K562 (cell line): ENCODE results near the gene DDIT3. TPM values are rescaled to one million over a fixed set of nuclear protein-coding genes. Genes with fewer than 3 reads are reported as not detected.

Experiments
- PML ChIP-seq: IDR thresholded peaks from 2 replicates; pipeline ENCODE4 v1.6.1; 2012; ENCODE audit warnings: low read length, inconsistent platforms
- SREBF1 ChIP-seq: fragments of 150-350 bp; IDR thresholded peaks from 2 replicates; pipeline ENCODE4 v1.6.1; 2014; ENCODE audit warnings: antibody characterized with exemption, low read depth, low read length, borderline replicate concordance
- TARDBP ChIP-seq: fragments of 450-650 bp; IDR thresholded peaks from 2 replicates; pipeline ENCODE4 v1.6.1; 2016
- polyA plus RNA-seq, 8 experiments: library from polyadenylated mRNA; depleted of rRNA in 4 of 8; stranded (reverse) in 5 of 8; unstranded in 3 of 8; fragments of >200 nt; fragmentation: Nextera tagmentation in 2 of 8; fragmentation: Illumina TruSeq in 1 of 8; extraction: Ambion mirVana in 2 of 8; extraction: Trizol in 1 of 8; gene quantifications; 2 replicates each; pipeline versions ENCODE4 v1.2.1 to v1.2.3, GENCODE V29; 2011 to 2014; ENCODE audit warnings: inconsistent platforms in 1 of 8, missing spikeins in 1 of 8
- total RNA-seq, 7 experiments: library from RNA; depleted of rRNA in 6 of 7; stranded (reverse); fragments of >200 nt in 6 of 7; fragmentation: Illumina TruSeq in 2 of 7; extraction: Trizol in 2 of 7; gene quantifications; 2 replicates each; pipeline versions ENCODE4 v1.2.1 to v1.2.3, GENCODE V29; 2011 to 2021; ENCODE audit warnings: low replicate concordance in 1 of 7
- TF ChIP-seq, protein P1 (sequence below): sonication (generic); formaldehyde crosslinking; IDR thresholded peaks from 2 replicates; pipeline ENCODE4 v1.8.0; 2022; ENCODE audit warnings: mild to moderate bottlenecking, missing genetic modification reagents
- TF ChIP-seq, protein P2 (sequence below): fragments of 250-450 bp; sonication (Bioruptor Pico); IDR thresholded peaks from 2 replicates; pipeline ENCODE4 v1.4.0; 2020; ENCODE audit warnings: mild to moderate bottlenecking, moderate library complexity, borderline replicate concordance
- TF ChIP-seq, protein P3 (sequence below), 3 experiments: fragments of 200-800 bp in 1 of 3; sonication (Bioruptor generic) in 1 of 3; sonication (generic) in 1 of 3; formaldehyde crosslinking in 1 of 3; IDR thresholded peaks; 2 replicates each; pipeline versions ENCODE4 v1.6.1 to v1.8.0; 2016 to 2022; ENCODE audit warnings: mild to moderate bottlenecking in 2 of 3, missing compliant biosample characterization in 2 of 3, missing genetic modification characterization in 2 of 3, missing genetic modification reagents in 1 of 3

The DDIT3 gene
- total and polyA plus RNA-seq, 9 of the 15 experiments (the other 6 are each of a cell fraction or from before 2014, with no cell fraction given) = 59.1 to 272 (median 89.9) TPM

DNA sequence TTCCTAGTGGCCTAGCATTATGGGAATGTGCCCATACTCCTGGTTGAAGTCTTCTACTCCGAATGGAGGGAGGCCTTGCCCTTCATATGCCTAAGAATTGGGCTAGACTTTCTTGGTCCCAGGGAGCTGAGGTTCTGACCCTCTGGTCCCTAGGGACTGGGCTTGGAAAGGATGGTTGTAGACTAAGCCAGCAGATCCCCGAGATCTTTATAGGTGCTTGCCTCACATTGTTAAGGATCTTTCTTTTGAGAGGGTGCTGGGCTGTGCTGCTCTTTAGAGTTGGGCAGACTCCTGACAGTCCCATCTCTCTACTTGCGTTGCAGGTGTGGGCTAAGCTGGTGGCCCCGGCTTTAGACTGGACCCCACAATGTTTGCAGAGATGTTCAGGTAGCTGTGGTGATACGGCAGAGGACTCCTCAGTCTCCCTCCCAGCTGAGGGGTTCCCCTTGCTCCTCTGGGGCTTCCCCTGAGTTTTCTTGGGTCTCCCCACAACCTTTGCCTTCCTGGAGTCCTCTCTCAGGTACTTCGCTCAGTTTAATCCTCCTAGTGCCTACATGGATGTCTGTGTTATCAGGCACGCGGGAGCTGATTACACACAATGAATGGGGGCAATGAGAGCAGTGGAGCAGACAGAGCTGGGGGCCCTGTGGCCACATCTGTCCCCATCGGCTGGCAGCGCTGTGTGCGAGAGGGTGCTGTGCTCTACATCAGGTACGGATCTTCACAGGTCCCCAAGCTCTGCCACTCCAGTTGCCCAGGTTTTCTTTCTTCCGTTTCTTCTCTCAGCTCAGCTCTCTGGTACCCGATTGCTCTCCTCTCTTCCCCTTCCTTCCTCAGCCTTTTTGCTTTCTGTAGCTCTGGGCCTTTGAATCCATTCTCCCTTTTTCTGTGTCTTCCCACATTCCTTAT is 3.6 kb upstream of the DDIT3 start (continued):
- TF ChIP-seq, protein P1, sequence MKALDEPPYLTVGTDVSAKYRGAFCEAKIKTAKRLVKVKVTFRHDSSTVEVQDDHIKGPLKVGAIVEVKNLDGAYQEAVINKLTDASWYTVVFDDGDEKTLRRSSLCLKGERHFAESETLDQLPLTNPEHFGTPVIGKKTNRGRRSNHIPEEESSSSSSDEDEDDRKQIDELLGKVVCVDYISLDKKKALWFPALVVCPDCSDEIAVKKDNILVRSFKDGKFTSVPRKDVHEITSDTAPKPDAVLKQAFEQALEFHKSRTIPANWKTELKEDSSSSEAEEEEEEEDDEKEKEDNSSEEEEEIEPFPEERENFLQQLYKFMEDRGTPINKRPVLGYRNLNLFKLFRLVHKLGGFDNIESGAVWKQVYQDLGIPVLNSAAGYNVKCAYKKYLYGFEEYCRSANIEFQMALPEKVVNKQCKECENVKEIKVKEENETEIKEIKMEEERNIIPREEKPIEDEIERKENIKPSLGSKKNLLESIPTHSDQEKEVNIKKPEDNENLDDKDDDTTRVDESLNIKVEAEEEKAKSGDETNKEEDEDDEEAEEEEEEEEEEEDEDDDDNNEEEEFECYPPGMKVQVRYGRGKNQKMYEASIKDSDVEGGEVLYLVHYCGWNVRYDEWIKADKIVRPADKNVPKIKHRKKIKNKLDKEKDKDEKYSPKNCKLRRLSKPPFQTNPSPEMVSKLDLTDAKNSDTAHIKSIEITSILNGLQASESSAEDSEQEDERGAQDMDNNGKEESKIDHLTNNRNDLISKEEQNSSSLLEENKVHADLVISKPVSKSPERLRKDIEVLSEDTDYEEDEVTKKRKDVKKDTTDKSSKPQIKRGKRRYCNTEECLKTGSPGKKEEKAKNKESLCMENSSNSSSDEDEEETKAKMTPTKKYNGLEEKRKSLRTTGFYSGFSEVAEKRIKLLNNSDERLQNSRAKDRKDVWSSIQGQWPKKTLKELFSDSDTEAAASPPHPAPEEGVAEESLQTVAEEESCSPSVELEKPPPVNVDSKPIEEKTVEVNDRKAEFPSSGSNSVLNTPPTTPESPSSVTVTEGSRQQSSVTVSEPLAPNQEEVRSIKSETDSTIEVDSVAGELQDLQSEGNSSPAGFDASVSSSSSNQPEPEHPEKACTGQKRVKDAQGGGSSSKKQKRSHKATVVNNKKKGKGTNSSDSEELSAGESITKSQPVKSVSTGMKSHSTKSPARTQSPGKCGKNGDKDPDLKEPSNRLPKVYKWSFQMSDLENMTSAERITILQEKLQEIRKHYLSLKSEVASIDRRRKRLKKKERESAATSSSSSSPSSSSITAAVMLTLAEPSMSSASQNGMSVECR (CRISPR knock-in tag) = peak; percentile 10; the same call in 1 of the 2 replicates
- TF ChIP-seq SREBF1 (no peak), TARDBP (no peak), PML (no peak)
- TF ChIP-seq, protein P2, sequence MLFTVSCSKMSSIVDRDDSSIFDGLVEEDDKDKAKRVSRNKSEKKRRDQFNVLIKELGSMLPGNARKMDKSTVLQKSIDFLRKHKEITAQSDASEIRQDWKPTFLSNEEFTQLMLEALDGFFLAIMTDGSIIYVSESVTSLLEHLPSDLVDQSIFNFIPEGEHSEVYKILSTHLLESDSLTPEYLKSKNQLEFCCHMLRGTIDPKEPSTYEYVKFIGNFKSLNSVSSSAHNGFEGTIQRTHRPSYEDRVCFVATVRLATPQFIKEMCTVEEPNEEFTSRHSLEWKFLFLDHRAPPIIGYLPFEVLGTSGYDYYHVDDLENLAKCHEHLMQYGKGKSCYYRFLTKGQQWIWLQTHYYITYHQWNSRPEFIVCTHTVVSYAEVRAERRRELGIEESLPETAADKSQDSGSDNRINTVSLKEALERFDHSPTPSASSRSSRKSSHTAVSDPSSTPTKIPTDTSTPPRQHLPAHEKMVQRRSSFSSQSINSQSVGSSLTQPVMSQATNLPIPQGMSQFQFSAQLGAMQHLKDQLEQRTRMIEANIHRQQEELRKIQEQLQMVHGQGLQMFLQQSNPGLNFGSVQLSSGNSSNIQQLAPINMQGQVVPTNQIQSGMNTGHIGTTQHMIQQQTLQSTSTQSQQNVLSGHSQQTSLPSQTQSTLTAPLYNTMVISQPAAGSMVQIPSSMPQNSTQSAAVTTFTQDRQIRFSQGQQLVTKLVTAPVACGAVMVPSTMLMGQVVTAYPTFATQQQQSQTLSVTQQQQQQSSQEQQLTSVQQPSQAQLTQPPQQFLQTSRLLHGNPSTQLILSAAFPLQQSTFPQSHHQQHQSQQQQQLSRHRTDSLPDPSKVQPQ (CRISPR knock-in tag) = no peak
- TF ChIP-seq, protein P3, sequence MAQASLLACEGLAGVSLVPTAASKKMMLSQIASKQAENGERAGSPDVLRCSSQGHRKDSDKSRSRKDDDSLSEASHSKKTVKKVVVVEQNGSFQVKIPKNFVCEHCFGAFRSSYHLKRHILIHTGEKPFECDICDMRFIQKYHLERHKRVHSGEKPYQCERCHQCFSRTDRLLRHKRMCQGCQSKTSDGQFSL (CRISPR knock-in tag; IDR thresholded peaks at IDR 0.05) = no peak; the same call in 1 of the 2 replicates
- TF ChIP-seq, protein P3 (tag; IDR thresholded peaks at IDR 0.05) = no peak
